AG04450 (cell line): ENCODE data around the gene SPG11. TPM values are rescaled to one million over a fixed set of nuclear protein-coding genes. Genes with fewer than 3 reads are reported as not detected.

Experiments used
- CTCF ChIA-PET: fragments of 300-600, 350-600 bp; formaldehyde crosslinking; extraction: SDS; loops from one replicate; lab custom pipeline; 2022; ENCODE audit warnings: antibody characterized with exemption, inconsistent platforms; lab: Charles Lee
- POLR2A ChIA-PET: fragments of 350-600 bp; formaldehyde crosslinking; extraction: SDS; loops from one replicate; lab custom pipeline; 2021; ENCODE audit warnings: antibody characterized with exemption, inconsistent platforms; lab: Yijun Ruan, JAX
- DNase-seq: peaks from one replicate; pipeline ENCODE4 v3.0.0-alpha.2; 2011; ENCODE audit warnings: low read depth, low spot score
- H3K27ac ChIP-seq: one replicate; pipeline ENCODE4 v1.5.1; 2012; ENCODE audit warnings: low read depth, low read length, control low read depth
- H3K27me3 ChIP-seq: one replicate; pipeline ENCODE4 v1.6.0; 2012; ENCODE audit warnings: low read length; ENCODE audit not compliant: control insufficient read depth, insufficient read depth
- H3K4me3 ChIP-seq: 2 replicates; pipeline ENCODE4 v1.5.1; 2011; ENCODE audit warnings: mild to moderate bottlenecking, low read depth, low read length, control low read depth
- H3K9me3 ChIP-seq: 2 replicates; pipeline ENCODE4 v1.5.1; 2012; ENCODE audit warnings: low read length; ENCODE audit not compliant: control insufficient read depth, insufficient read depth
- polyA plus RNA-seq: library from polyadenylated mRNA; depleted of rRNA; stranded (reverse); fragments of >200 nt; gene quantifications from 2 replicates; pipeline ENCODE4 v1.2.3, GENCODE V29; 2011; rRNA removed
- small RNA-seq: library from RNA; depleted of rRNA; stranded (forward); fragments of <200 nt; gene quantifications from one replicate; pipeline ENCODE3, GENCODE V24; 2012; ENCODE audit warnings: low read depth; ENCODE audit not compliant: insufficient read length
- TF ChIP-seq, protein P1 (sequence below): IDR thresholded peaks from 2 replicates; pipeline ENCODE4 v1.5.1; 2011; ENCODE audit warnings: low read depth, low read length, control low read depth, inconsistent platforms

Gene SPG11
- polyA plus RNA-seq, 1 experiment = 39.6 TPM

DNA sequence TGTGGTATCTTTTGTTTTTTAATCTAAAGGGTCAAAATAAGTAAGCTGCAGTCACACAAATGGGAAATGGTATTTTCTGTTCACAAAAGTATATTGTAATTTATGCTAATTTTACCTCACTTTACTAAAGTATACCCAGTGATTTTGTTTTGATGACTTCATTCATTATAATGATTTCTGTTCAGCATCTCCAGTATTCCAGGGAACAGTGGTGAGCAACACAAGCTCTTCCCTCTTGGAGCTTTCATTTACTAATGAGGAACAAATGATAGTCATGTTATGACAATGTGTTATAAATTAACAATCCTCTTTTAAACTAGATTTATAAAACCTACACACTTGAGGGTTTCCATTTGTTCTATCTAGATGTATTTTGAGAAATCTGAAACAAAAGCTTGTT lies 147.0 kb downstream of the SPG11 start:
- TF ChIP-seq, protein P1, sequence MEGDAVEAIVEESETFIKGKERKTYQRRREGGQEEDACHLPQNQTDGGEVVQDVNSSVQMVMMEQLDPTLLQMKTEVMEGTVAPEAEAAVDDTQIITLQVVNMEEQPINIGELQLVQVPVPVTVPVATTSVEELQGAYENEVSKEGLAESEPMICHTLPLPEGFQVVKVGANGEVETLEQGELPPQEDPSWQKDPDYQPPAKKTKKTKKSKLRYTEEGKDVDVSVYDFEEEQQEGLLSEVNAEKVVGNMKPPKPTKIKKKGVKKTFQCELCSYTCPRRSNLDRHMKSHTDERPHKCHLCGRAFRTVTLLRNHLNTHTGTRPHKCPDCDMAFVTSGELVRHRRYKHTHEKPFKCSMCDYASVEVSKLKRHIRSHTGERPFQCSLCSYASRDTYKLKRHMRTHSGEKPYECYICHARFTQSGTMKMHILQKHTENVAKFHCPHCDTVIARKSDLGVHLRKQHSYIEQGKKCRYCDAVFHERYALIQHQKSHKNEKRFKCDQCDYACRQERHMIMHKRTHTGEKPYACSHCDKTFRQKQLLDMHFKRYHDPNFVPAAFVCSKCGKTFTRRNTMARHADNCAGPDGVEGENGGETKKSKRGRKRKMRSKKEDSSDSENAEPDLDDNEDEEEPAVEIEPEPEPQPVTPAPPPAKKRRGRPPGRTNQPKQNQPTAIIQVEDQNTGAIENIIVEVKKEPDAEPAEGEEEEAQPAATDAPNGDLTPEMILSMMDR = no peak
- H3K4me3 ChIP-seq = no peak overlapping the region
- H3K27me3 ChIP-seq = no peaks in the 10 kb centered on the region
- H3K27ac ChIP-seq = no peak overlapping the region
- ChIA-PET CTCF (interaction anchor here (0.7 to 1.0 kb wide), 2 partner anchors 15 to 548 kb away, joined by 3 read pairs; no protein-coding TSS in a partner anchor), POLR2A (no interaction called here)
- DNase-seq = no peak
- no peaks in the 10 kb centered on the region for H3K9me3 ChIP-seq

Small RNA genes within 50 kb of the gene (small RNA-seq; reads per million reads assigned to genes)
- not detected for gene RF00019

Other genes with a start within 250 kb of the SPG11 start
- gene CTDSPL2, start 236.0 kb downstream of the SPG11 start, polyA plus RNA-seq = 43.8 and 59.6 TPM in 2 replicates
- 70.9 and 97.5 TPM in 2 replicates for gene EIF3J, start 126.5 kb downstream of the SPG11 start, polyA plus RNA-seq
- gene PATL2, start 47.7 kb upstream of the SPG11 start, polyA plus RNA-seq = 0.17 and 0.50 TPM in 2 replicates
- gene B2M, start 47.9 kb upstream of the SPG11 start, polyA plus RNA-seq = 5,193 and 5,536 TPM in 2 replicates
- 11.9 and 16.4 TPM in 2 replicates for gene TRIM69, start 72.9 kb upstream of the SPG11 start, polyA plus RNA-seq